GM10266 (cell line): ENCODE results near the gene GMNC.

Experiments
- DNase-seq: peaks from one replicate; pipeline ENCODE4 v3.0.0; 2012; ENCODE audit errors: extremely low spot score
- CTCF ChIP-seq: IDR thresholded peaks from 2 replicates; pipeline ENCODE4 v1.5.1; 2012; ENCODE audit warnings: mild to moderate bottlenecking, low read depth; ENCODE audit not compliant: control insufficient read depth, insufficient read depth; ENCODE audit errors: missing control alignments

Gene GMNC

DNA sequence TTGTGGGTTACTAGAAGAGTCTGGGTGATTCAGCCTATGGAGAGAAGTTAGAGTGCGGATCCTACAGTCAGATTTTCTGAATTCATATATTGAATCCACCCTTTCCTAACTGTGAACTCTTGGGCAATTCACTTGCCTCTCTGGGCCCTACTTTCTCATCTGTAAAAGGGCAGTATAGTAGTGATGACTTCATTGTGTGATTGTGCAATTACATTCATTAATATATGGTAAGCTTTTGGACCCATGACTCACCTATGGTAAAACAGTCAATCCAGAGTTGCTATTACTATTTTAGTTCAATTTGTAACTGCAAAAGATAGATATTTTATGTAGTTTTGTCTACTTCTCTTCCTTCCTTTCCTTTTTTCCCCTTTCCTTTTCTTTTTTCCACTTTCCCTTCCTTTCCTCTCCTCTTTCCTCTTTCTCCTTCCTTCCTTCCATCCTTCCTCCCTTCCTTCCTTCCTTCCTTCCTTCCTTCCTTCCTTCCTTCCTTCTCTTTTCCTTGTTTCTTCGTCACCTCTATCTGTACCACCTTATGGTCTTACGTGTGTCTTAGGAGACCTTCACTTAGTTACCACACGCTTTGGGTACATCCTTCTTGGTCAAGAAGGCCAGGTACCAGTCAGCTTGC lies 37.0 kb downstream of the GMNC start:
- DNase-seq: no peak
- no peak for TF ChIP-seq CTCF

GRCh38 chr3:190811775-190812480 lies 50.6 kb downstream of the GMNC start:
- peak; percentile 36 for DNase-seq

DNA sequence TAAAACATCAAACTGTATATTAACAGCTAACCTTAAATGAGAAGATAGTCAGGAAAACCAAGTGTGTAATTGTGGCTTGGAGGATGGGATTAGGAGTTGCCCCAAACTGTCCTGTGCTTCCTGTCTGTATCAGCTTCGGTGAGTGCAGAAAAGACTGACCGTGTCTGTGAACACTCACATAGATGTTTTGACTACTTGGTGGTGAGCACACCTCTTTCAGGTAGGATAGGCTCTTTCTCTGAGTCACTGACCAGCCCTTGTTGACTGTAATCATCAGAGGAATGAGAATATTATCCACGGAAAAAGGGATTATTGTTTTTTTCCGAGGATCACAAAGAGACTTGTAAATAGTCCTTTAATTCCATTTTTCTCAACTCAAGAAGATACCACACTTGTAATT lies 51.5 kb downstream of the GMNC start:
- TF ChIP-seq CTCF: no peak
- DNase-seq: no peak

More at GRCh38 chr3:190811775-190812480, 50.6 kb downstream of the GMNC start:
- peak; percentile 76 for TF ChIP-seq CTCF

- DNase-seq: no peak
- no peak for TF ChIP-seq CTCF
Measured at GRCh38 chr3:190809351-190809750, 53.1 kb downstream of the GMNC start.

GRCh38 chr3:190807719-190808375 lies 54.6 kb downstream of the GMNC start:
- TF ChIP-seq CTCF: no peak
- no peak for DNase-seq
